ENCODE data around the gene ADM5. TPM values are rescaled to one million over a fixed set of nuclear protein-coding genes. Genes with fewer than 3 reads are reported as not detected.

Gene ADM5
- total and polyA plus RNA-seq, 10 of the 15 experiments (the other 5 are each of a cell fraction or from before 2014, with no cell fraction given) = 0.05 to 6.0 (median 1.2) TPM; not detected in 1

GRCh38 chr19:49651029-49651819 is 38.2 kb upstream of the ADM5 start (continued):
- no peak for TF ChIP-seq ZNF592 (IDR thresholded peaks at IDR 0.05)
- TF ChIP-seq EED (IDR thresholded peaks at IDR 0.05; ENCODE audit: low read depth) = no peak
- no peak for TF ChIP-seq CREB1 (IDR thresholded peaks at IDR 0.05; ENCODE audit: low read depth)

GRCh38 chr19:49651820-49652550 is 37.4 kb upstream of the ADM5 start:
- FAIRE-seq (no peak), ATAC-seq (no peak), DNase-seq (ENCODE audit: low read depth, low spot score) (no peak)
- Histone ChIP-seq H3K9me3 (replicated peaks; ENCODE audit: control insufficient read depth, insufficient read depth, low read length) (no peaks in the 10 kb centered on the region), H3K27me3 (replicated peaks in 1 of 2; ENCODE audit: control insufficient read depth in 2 of 2, insufficient read depth in 2 of 2, low read length in 1 of 2) (no peaks in the 10 kb centered on the region), H3K79me2 (ENCODE audit: control insufficient read depth, insufficient read depth, low read length) (no peaks in the 10 kb centered on the region), H4K20me1 (ENCODE audit: control insufficient read depth, insufficient read depth) (no peaks in the 10 kb centered on the region), H2AFZ (ENCODE audit: control insufficient read depth, low read depth, low read length) (no peak overlapping the region), H3K36me3 (ENCODE audit: control insufficient read depth in 2 of 2, insufficient read depth in 2 of 2, low read length in 1 of 2) (peaks cover 0 to 19% of the 10 kb centered on the region in 2 experiments; a peak in 3 of 4 replicates), H3K9ac (ENCODE audit: control insufficient read depth, insufficient read depth, low read length) (no peak overlapping the region), H3K4me3 (no peak overlapping the region), H3K4me1 (ENCODE audit: control insufficient read depth, insufficient read depth, low read length) (no peaks in the 10 kb centered on the region), H3K27ac (ENCODE audit: control insufficient read depth, insufficient read depth) (no peak overlapping the region), H3K4me2 (ENCODE audit: control insufficient read depth, insufficient read depth) (no peak overlapping the region)
- ChIA-PET SMC1A (ENCODE audit: uncharacterized antibody, unreplicated experiment) (no interaction called here), POLR2A (no interaction called here), CTCF (no interaction called here), RAD21 (ENCODE audit: unreplicated experiment) (no interaction called here)
- TF ChIP-seq POLR2AphosphoS5 (IDR thresholded peaks at IDR 0.05; ENCODE audit: low read length) (no peak), RFX5 (IDR thresholded peaks at IDR 0.05; ENCODE audit: low read depth, low read length) (no peak), NR2C2 (IDR thresholded peaks at IDR 0.05; ENCODE audit: borderline replicate concordance, control insufficient read depth, insufficient read length, low read depth) (no peak), GABPA (IDR thresholded peaks at IDR 0.05; ENCODE audit: low read depth) (no peak), GATAD2B (conservative IDR thresholded peaks at IDR 0.05; ENCODE audit: low read depth) (no peak), SMAD1 (IDR thresholded peaks at IDR 0.05; ENCODE audit: low read depth, partially characterized antibody) (no peak), HDGF (IDR thresholded peaks at IDR 0.05) (no peak)
- TF ChIP-seq, protein P1, sequence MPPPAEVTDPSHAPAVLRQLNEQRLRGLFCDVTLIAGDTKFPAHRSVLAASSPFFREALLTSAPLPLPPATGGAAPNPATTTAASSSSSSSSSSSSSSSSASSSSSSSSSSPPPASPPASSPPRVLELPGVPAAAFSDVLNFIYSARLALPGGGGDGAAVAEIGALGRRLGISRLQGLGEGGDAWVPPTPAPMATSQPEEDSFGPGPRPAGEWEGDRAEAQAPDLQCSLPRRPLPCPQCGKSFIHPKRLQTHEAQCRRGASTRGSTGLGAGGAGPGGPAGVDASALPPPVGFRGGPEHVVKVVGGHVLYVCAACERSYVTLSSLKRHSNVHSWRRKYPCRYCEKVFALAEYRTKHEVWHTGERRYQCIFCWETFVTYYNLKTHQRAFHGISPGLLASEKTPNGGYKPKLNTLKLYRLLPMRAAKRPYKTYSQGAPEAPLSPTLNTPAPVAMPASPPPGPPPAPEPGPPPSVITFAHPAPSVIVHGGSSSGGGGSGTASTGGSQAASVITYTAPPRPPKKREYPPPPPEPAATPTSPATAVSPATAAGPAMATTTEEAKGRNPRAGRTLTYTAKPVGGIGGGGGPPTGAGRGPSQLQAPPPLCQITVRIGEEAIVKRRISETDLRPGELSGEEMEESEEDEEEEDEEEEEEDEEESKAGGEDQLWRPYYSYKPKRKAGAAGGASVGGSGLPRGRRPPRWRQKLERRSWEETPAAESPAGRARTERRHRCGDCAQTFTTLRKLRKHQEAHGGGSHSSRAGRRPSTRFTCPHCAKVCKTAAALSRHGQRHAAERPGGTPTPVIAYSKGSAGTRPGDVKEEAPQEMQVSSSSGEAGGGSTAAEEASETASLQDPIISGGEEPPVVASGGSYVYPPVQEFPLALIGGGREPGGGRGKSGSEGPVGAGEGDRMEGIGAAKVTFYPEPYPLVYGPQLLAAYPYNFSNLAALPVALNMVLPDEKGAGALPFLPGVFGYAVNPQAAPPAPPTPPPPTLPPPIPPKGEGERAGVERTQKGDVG (CRISPR knock-in tag; IDR thresholded peaks at IDR 0.05) = no peak
- intact Hi-C loops (cut with micrococcal nuclease; ENCODE audit: unreplicated experiment) = no loop called here
- 99% methylated on average over 58 of the region's 110 CpGs for WGBS (ENCODE audit: insufficient coverage, insufficient replicate concordance, low lambda C conversion rate, missing lambda C conversion rate)
- in situ Hi-C loops (cut with MboI) = no loop called here
- no TSS peak for BruUV-seq (replicated peaks)
